ENCODE results near the gene TRA2B. TPM values are rescaled to one million over a fixed set of nuclear protein-coding genes. Genes with fewer than 3 reads are reported as not detected.

TRA2B gene
- total RNA-seq, 1 experiment from 2014 or later: 172 TPM

DNA sequence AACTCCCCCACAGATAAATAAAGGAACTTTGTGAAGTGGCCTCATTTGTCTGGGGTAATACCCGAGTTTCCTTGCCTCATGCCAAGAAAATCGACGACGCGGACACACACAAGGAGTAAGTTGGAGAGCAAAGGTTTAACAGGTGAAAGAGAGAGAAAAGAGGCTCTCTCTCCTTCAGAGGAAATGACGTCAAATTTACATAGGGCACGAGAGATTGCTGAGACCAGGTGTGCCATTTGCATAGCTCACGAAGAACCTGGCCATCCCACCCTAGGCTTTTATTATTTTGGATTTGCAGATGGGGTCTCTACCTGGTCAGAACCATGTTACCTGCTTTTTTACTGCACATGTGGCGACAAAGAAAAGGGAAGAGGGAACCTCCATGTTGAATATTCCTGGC is 63.7 kb downstream of the TRA2B start:
- H3K27me3 ChIP-seq (ENCODE audit: insufficient read depth, low read length): no peaks in the 10 kb centered on the region
- no peak overlapping the region for H3K9ac ChIP-seq (ENCODE audit: low read length)
- no peak overlapping the region for H2AFZ ChIP-seq (ENCODE audit: low read depth, low read length, poor library complexity, severe bottlenecking)
- no TSS peak for BruUV-seq (replicated peaks)
- no peaks in the 10 kb centered on the region for H3K36me3 ChIP-seq (ENCODE audit: control insufficient read depth in 1 of 2, insufficient read depth in 2 of 2, low read length in 2 of 2)
- ChIA-PET POLR2A (no interaction called here), RAD21 (ENCODE audit: low non-redundant PET in 1 of 2, low total read pairs in 2 of 2, uncharacterized antibody in 2 of 2, unreplicated experiment in 2 of 2) (no interaction called here), CTCF (no interaction called here)
- no peak for ATAC-seq
- no peak overlapping the region for H3K4me2 ChIP-seq (ENCODE audit: low read length)
- H3K9me2 ChIP-seq (ENCODE audit: insufficient read depth): no peaks in the 10 kb centered on the region
- no peaks in the 10 kb centered on the region for H3K9me3 ChIP-seq (ENCODE audit: control insufficient read depth in 1 of 2, insufficient read depth in 1 of 2, low read depth in 1 of 2, low read length in 2 of 2)
- H3K4me1 ChIP-seq (ENCODE audit: control insufficient read depth in 1 of 2, insufficient read depth in 2 of 2, low read length in 2 of 2): peaks cover 0 to 4% of the 10 kb centered on the region in 2 experiments; a peak in 1 of 4 replicates
- H3K27ac ChIP-seq (ENCODE audit: low read depth, low read length): no peak overlapping the region
- H3K79me2 ChIP-seq (ENCODE audit: insufficient read depth, low read length): no peaks in the 10 kb centered on the region
- DNase-seq (ENCODE audit: low read depth, low spot score): no peak
- TF ChIP-seq SP1 (IDR thresholded peaks at IDR 0.05; ENCODE audit: low read depth): no peak
- no peak for TF ChIP-seq JUND (IDR thresholded peaks at IDR 0.05)
- TF ChIP-seq SIN3A (IDR thresholded peaks at IDR 0.05; ENCODE audit: low read depth): no peak
- TF ChIP-seq, protein P1, sequence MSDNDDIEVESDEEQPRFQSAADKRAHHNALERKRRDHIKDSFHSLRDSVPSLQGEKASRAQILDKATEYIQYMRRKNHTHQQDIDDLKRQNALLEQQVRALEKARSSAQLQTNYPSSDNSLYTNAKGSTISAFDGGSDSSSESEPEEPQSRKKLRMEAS (IDR thresholded peaks at IDR 0.05): no peak
- no peak for TF ChIP-seq RAD21 (IDR thresholded peaks at IDR 0.05; ENCODE audit: low read depth)
- no peak for TF ChIP-seq ELF1 (IDR thresholded peaks at IDR 0.05; ENCODE audit: borderline replicate concordance, low read depth)
- no peak for TF ChIP-seq POLR2A (IDR thresholded peaks at IDR 0.05; ENCODE audit: borderline replicate concordance, extremely low read depth, insufficient read depth, insufficient read length)
- H4K20me1 ChIP-seq (ENCODE audit: insufficient read depth): no peaks in the 10 kb centered on the region
- H3K4me3 ChIP-seq (replicated peaks in 1 of 2; ENCODE audit: low read depth in 1 of 2, low read length in 2 of 2): no peak overlapping the region
- intact Hi-C loops (cut with micrococcal nuclease): no loop called here

DNA sequence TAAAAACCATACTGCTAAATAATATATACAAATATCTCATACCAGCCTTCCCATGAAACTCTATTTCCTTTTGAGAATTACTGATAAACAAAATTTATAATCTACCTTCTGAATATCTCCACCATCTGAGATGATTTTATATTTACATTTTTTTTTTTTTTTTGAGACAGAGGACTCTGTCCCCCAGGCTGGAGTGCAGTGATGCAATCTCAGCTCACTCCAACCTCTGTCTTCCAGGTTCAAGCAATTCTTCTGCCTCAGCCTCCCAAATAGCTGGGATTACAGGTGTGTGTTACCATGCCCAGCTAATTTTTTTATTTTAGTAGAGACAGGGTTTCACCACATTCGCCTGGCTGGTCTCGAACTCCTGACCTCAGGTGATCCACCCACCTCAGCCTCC is 70.2 kb downstream of the TRA2B start:
- no TSS peak for BruUV-seq (replicated peaks)

More for the DNA sequence above, 70.2 kb downstream of the TRA2B start:
- intact Hi-C loops (cut with micrococcal nuclease): no loop called here
- Histone ChIP-seq H4K20me1 (ENCODE audit: insufficient read depth) (no peaks in the 10 kb centered on the region), H3K9me2 (ENCODE audit: insufficient read depth) (no peaks in the 10 kb centered on the region), H3K27ac (ENCODE audit: low read depth, low read length) (no peak overlapping the region), H3K36me3 (ENCODE audit: control insufficient read depth in 1 of 2, insufficient read depth in 2 of 2, low read length in 2 of 2) (no peaks in the 10 kb centered on the region), H2AFZ (ENCODE audit: low read depth, low read length, poor library complexity, severe bottlenecking) (no peak overlapping the region), H3K79me2 (ENCODE audit: insufficient read depth, low read length) (no peaks in the 10 kb centered on the region), H3K9ac (ENCODE audit: low read length) (no peak overlapping the region), H3K4me3 (replicated peaks in 1 of 2; ENCODE audit: low read depth in 1 of 2, low read length in 2 of 2) (no peak overlapping the region), H3K4me2 (ENCODE audit: low read length) (no peak overlapping the region), H3K4me1 (ENCODE audit: control insufficient read depth in 1 of 2, insufficient read depth in 2 of 2, low read length in 2 of 2) (no peaks in the 10 kb centered on the region), H3K9me3 (ENCODE audit: control insufficient read depth in 1 of 2, insufficient read depth in 1 of 2, low read depth in 1 of 2, low read length in 2 of 2) (no peaks in the 10 kb centered on the region), H3K27me3 (ENCODE audit: insufficient read depth, low read length) (no peaks in the 10 kb centered on the region)
- ChIA-PET RAD21 (ENCODE audit: low non-redundant PET in 1 of 2, low total read pairs in 2 of 2, uncharacterized antibody in 2 of 2, unreplicated experiment in 2 of 2) (interaction anchor here in 1 of 2 experiments (0.7 kb wide), 1 partner anchor 21 kb away, joined by 3 read pairs; no protein-coding TSS in a partner anchor), POLR2A (interaction anchor here (0.7 kb wide), 1 partner anchor 44 kb away, joined by 3 read pairs; no protein-coding TSS in a partner anchor), CTCF (no interaction called here)
- TF ChIP-seq EZH2phosphoT487 (IDR thresholded peaks at IDR 0.05; ENCODE audit: borderline replicate concordance) (no peak), CBX3 (IDR thresholded peaks at IDR 0.05; ENCODE audit: low read depth) (no peak)
- ATAC-seq (no peak), DNase-seq (ENCODE audit: low read depth, low spot score) (no peak)

Data from HCT116 (cell line).